HG03457 (cell line): ENCODE data around the gene LMNB1.
"Not testable (repeated sequence)": the region's sequence is repeated elsewhere in the genome, so short reads cannot be mapped to it uniquely, and the experiment has no call there.

Experiments
- ATAC-seq: cut with Tn5 transposase; IDR thresholded peaks from one replicate; pipeline ENCODE4 v1.9.1; 2021; ENCODE audit warnings: moderate number of reproducible peaks; ENCODE audit not compliant: unreplicated experiment

LMNB1 gene

DNA sequence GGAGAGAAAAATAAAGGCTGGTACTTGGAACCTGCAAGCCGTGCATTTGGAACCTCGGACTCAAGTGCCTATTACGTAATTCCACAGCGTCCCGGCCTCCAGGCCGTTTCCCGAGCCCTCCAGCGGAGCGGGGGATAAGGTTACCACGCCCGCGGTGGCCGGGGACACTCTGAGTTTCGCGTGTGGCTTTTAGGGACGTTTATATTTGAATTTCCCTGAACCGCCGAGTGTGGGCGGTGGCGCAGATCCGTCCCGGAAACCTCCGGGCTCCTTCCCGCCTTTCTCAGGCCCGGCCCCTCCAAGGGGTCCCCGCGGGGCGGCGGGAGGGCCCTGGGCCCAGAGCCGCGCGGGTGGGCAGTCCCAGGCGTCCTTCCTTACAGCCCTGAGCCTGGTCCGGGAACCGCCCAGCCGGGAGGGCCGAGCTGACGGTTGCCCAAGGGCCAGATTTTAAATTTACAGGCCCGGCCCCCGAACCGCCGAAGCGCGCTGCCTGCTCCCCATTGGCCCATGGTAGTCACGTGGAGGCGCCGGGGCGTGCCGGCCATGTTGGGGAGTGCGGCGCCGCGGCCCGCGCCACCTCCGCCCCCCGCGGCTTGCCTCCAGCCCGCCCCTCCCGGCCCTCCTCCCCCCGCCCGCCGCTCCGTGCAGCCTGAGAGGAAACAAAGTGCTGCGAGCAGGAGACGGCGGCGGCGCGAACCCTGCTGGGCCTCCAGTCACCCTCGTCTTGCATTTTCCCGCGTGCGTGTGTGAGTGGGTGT is at the start of gene LMNB1:
Gene LMNB1, plus strand, starts transcription at position 638 of the 758 bp plus-strand sequence. CDS start 373 bp downstream, outside the sequence.
- peak; percentile 61 for ATAC-seq

GRCh38 chr5:126732716-126733115 is 44.2 kb upstream of the LMNB1 start:
- no peak for ATAC-seq

- ATAC-seq: not testable (repeated sequence)
These were observed 42.4 kb upstream of the LMNB1 start for GRCh38 chr5:126734573-126734972.

DNA sequence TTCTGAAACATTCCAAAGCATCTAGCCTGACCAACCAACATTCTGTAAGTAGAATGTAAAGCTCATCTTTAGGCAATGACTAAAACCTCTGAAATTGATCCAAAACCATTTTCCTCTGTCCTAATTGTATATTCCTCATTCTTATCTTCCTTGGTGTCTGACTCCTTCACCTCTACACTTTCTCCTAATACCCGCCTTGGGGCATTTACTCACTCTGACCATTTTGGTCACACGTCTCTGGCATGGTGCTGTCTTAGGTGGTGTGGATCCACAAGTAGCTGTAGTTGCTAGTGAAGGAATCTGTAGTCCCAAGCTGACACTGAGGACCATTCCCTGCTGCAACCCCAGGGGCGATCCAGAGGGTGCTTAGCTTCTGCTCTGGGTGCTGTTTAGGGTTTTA is 40.8 kb upstream of the LMNB1 start:
- no peak for ATAC-seq

DNA sequence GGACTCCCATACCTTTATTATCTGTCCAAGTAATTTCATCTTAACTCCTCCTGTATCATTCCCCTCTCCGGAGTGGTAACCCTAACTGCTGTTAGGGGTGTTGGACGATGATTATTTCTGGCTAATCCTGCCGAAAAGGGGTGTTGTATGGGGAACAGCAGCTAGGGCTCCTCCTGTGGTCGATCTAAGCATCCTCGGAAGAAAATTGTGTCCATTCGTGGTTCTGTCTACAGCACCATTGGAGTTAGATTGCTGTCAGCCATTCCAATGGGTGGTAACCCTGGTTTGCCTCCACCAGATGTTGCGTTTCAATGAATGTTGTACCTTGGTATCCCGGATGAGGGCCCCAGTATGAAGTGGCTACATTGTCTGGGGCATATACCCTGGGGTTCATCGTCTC is 35.6 kb upstream of the LMNB1 start:
- no peak for ATAC-seq

GRCh38 chr5:126742425-126742824 is 34.5 kb upstream of the LMNB1 start:
- no peak for ATAC-seq

GRCh38 chr5:126744836-126745235 is 32.1 kb upstream of the LMNB1 start:
- ATAC-seq: no peak

- no peak for ATAC-seq
These were observed 31.5 kb upstream of the LMNB1 start for GRCh38 chr5:126745259-126745992.

- ATAC-seq: no peak
These were observed 30.6 kb upstream of the LMNB1 start for GRCh38 chr5:126746290-126746689.

GRCh38 chr5:126752081-126752785 is 24.7 kb upstream of the LMNB1 start:
- no peak for ATAC-seq

DNA sequence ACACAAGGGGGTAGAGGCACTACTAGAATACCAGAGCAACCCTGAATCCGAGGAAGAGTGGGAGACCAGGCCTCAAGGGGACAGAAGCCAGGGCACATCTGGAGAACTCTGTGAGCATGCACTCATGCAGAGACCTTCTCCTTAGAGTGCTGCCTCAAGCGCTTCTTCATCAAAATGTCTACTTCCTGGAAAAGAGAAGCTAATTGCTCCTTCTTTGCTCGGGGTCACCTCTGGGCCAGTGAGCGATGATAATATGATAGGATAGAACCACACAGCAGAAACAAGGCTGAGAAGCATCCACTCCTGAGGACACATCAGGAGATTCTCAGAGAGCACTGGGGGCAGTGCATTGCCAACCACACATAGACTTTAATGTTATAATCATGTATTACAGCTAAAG is 23.7 kb upstream of the LMNB1 start:
- ATAC-seq: no peak

DNA sequence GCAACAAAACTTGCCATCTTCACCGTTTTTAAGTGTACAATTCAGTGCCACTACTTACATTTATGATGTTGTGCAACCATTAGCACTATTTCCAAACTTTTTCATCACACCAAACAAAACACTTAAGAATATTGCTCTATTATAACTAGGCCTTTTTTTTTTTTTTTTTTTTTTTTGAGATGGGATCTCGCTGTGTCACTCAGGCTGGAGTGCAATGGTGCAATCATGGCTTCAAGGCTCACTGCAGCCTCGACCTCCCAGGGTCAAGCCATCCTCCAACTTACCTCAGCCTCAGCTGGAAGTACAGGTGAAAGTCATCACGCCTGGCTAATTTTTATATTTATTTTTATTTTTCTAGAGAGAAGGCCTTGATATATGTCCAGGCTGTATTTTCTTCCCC is 22.3 kb upstream of the LMNB1 start:
- no peak for ATAC-seq

DNA sequence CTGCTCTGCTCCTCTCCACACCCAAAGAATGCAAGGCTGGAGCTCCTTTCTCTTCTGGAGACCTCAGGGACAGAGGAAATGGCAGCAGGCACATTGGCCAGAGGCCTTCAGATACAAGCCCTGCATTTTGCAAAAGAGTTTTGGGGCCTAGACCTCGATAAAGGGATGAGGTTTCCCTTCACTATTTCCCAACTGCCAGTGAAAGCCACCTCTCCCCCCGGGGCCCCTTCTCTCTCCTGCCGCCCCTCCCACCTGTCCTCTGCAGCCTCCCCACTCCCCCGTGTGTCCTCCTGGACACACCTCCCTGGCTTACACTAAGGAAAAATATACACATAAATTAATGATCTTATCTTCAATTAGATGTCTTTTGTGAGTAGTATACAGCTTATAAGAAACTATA is 21.3 kb upstream of the LMNB1 start:
- no peak for ATAC-seq

- no peak for ATAC-seq
These were observed 19.1 kb upstream of the LMNB1 start for GRCh38 chr5:126757713-126758357.

DNA sequence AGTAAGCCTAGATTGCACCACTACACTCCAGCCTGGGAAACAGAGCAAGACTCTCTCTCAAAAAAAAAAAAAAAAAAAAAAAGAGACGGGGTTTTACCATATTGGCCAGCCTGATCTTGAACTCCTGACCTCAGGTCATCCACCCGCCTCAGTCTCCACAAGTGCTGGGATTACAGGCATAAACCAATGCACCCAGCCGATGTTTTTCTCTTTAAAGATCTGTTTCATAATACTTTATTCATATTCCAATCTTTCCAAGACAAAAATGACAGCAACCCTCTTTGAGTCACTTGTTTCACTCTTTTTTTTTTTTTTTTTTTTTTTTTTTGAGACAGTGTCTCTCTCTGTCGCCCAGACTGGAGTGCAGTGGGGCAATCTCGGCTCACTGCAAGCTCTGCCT is 13.6 kb upstream of the LMNB1 start:
- no peak for ATAC-seq

GRCh38 chr5:126769703-126770102 is 7.2 kb upstream of the LMNB1 start:
- no peak for ATAC-seq

DNA sequence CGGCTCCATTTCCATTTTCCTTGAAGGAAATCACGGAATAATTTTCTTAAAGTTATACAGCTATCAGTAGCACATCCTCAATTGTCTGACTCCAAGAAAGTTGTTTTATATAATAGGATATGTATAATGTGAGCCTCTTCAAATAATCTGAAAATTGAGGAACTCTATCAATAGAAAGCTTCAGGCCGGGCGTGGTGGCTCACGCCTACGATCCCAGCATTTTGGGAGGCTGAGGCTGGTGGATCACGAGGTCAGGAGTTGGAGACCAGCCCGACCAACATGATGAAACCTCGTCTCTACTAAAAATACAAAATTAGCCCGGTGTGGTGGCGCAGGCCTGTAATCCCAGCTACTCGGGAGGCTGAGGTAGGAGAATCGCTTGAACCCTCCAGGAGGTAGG is 3.4 kb upstream of the LMNB1 start:
- ATAC-seq: not testable (repeated sequence)

DNA sequence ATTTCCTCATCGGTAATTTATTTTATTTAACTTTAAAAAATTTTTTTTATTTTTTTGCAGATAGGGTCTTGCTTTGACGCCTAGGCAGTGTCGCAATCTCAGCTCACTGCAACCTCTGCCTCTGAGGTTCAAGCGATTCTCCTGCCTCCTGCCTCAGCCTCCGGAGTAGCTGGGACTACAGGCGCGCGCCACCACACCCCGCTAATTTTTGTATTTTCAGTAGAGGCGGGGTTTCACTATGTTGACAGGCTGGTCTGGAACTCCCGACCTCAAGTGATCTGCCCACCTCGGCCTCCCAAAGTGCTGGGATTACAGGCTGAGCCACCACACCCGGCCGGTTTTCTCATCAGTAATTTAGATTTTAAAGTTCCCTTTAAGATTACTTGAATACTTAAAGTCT is 2.3 kb upstream of the LMNB1 start:
- not testable (repeated sequence) for ATAC-seq

GRCh38 chr5:126777257-126777974 is 480 bp downstream of the LMNB1 start:
- ATAC-seq: peak; percentile 0

DNA sequence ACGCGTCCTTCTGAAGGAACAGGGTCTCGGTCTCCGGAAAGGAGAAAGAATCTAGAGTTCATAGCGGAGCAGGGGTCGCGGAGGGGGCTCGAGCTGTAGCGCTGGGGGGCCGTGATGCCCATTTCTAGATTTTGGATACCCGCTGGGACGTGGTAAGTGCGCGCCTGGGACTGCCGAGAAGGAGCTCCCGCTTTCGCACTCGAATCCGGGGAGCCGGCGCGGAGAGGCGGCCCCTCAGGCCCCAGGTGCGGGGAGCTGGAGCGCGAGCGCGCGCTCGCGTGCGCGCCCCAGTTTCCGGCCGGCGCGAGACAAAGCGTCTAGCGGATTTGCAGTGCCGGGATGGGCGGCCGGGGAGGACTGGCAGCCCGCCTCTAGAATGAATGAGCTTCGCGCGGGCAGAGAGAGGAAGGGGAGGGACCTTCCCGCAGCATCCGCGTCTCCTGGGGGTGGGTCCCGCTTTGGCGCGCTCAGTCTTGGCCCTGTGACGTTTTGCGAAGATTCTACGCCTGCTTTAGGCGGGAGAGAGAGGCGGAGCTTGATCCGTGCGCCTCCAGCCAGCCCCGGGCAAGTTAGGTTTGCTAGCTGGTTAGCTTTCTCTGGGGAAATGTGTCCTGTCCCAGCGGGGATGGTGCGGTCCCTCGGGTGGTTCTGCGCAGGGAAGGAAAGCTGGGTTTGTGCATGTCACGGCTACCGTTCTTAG is 1.2 kb downstream of the LMNB1 start:
- peak; percentile 61 for ATAC-seq
